ENCODE measurements around the gene TINAG. TPM values are rescaled to one million over a fixed set of nuclear protein-coding genes. Genes with fewer than 3 reads are reported as not detected.

Gene TINAG
- total RNA-seq, 1 donor from 2014 or later: not detected

GRCh38 chr6:54366667-54367327 is 58.6 kb downstream of the TINAG start:
- H3K4me3 ChIP-seq (ENCODE audit: low read depth, low read length): no peak overlapping the region
- no peaks in the 10 kb centered on the region for H3K36me3 ChIP-seq (ENCODE audit: control insufficient read depth, insufficient read depth, low read length)
- H3K27me3 ChIP-seq (ENCODE audit: control insufficient read depth, insufficient read depth, low read length): no peaks in the 10 kb centered on the region
- DNase-seq (ENCODE audit: low read depth) (peak; percentile 72), FAIRE-seq (no peak)
- TF ChIP-seq CTCF (IDR thresholded peaks at IDR 0.05; ENCODE audit: insufficient read depth, low read length, severe bottlenecking): no peak

- no peak for TF ChIP-seq CTCF (IDR thresholded peaks at IDR 0.05; ENCODE audit: insufficient read depth, low read length, severe bottlenecking)
- H3K27me3 ChIP-seq (ENCODE audit: control insufficient read depth, insufficient read depth, low read length): no peaks in the 10 kb centered on the region
- H3K4me3 ChIP-seq (ENCODE audit: low read depth, low read length): no peak overlapping the region
- H3K36me3 ChIP-seq (ENCODE audit: control insufficient read depth, insufficient read depth, low read length): no peaks in the 10 kb centered on the region
- FAIRE-seq (no peak), DNase-seq (ENCODE audit: low read depth) (no peak)
Observed at GRCh38 chr6:54377776-54378175, 69.5 kb downstream of the TINAG start.

- Histone ChIP-seq H3K36me3 (ENCODE audit: control insufficient read depth, insufficient read depth, low read length) (no peaks in the 10 kb centered on the region), H3K4me3 (ENCODE audit: low read depth, low read length) (no peak overlapping the region), H3K27me3 (ENCODE audit: control insufficient read depth, insufficient read depth, low read length) (no peaks in the 10 kb centered on the region)
- DNase-seq (ENCODE audit: low read depth) (no peak), FAIRE-seq (no peak)
- no peak for TF ChIP-seq CTCF (IDR thresholded peaks at IDR 0.05; ENCODE audit: insufficient read depth, low read length, severe bottlenecking)
Observed at GRCh38 chr6:54386295-54386694, 78.1 kb downstream of the TINAG start.

- no peak for TF ChIP-seq CTCF (IDR thresholded peaks at IDR 0.05; ENCODE audit: insufficient read depth, low read length, severe bottlenecking)
- DNase-seq (ENCODE audit: low read depth) (no peak), FAIRE-seq (no peak)
- Histone ChIP-seq H3K27me3 (ENCODE audit: control insufficient read depth, insufficient read depth, low read length) (no peaks in the 10 kb centered on the region), H3K4me3 (ENCODE audit: low read depth, low read length) (no peak overlapping the region), H3K36me3 (ENCODE audit: control insufficient read depth, insufficient read depth, low read length) (no peaks in the 10 kb centered on the region)
Observed at GRCh38 chr6:54390362-54390761, 82.1 kb downstream of the TINAG start.

GRCh38 chr6:54391577-54391976 is 83.3 kb downstream of the TINAG start:
- no peaks in the 10 kb centered on the region for H3K27me3 ChIP-seq (ENCODE audit: control insufficient read depth, insufficient read depth, low read length)
- H3K4me3 ChIP-seq (ENCODE audit: low read depth, low read length): no peak overlapping the region
- no peaks in the 10 kb centered on the region for H3K36me3 ChIP-seq (ENCODE audit: control insufficient read depth, insufficient read depth, low read length)
- TF ChIP-seq CTCF (IDR thresholded peaks at IDR 0.05; ENCODE audit: insufficient read depth, low read length, severe bottlenecking): no peak
- FAIRE-seq (no peak), DNase-seq (ENCODE audit: low read depth) (no peak)

- no peak for FAIRE-seq
- no peaks in the 10 kb centered on the region for H3K36me3 ChIP-seq (ENCODE audit: control insufficient read depth, insufficient read depth, low read length)
Observed at GRCh38 chr6:54403096-54403495, 94.9 kb downstream of the TINAG start.

More at GRCh38 chr6:54403096-54403495, 94.9 kb downstream of the TINAG start:
- Histone ChIP-seq H3K27me3 (ENCODE audit: control insufficient read depth, insufficient read depth, low read length) (no peaks in the 10 kb centered on the region), H3K4me3 (ENCODE audit: low read depth, low read length) (no peak overlapping the region)
- DNase-seq (ENCODE audit: low read depth): no peak
- TF ChIP-seq CTCF (IDR thresholded peaks at IDR 0.05; ENCODE audit: insufficient read depth, low read length, severe bottlenecking): no peak
